ENCODE measurements around the gene PNMA8C.

Gene PNMA8C

GRCh38 chr19:46428239-46429135, at the start of gene PNMA8C:
PNMA8C (minus strand) TSS chr19:46428936; CDS start chr19:46428359, 577 bp downstream.
- DNase-seq: no peak

- DNase-seq: no peak
Observed at GRCh38 chr19:46475986-46476385, 47.2 kb upstream of the PNMA8C start.

- DNase-seq: no peak
Observed at GRCh38 chr19:46474211-46474610, 45.5 kb upstream of the PNMA8C start.

- DNase-seq: no peak
Observed at GRCh38 chr19:46472592-46472991, 43.9 kb upstream of the PNMA8C start.

GRCh38 chr19:46471811-46472543, 43.2 kb upstream of the PNMA8C start:
- DNase-seq: no peak

GRCh38 chr19:46471116-46471733, 42.5 kb upstream of the PNMA8C start, which contains the start of gene PNMA8A:
PNMA8A (minus strand) TSS chr19:46471563; CDS start chr19:46471035, 528 bp downstream.
- peak; percentile 88 for DNase-seq

GRCh38 chr19:46470376-46470775, 41.6 kb upstream of the PNMA8C start:
- DNase-seq: no peak

GRCh38 chr19:46469541-46470185, 40.9 kb upstream of the PNMA8C start:
- no peak for DNase-seq

GRCh38 chr19:46466536-46467196, 37.9 kb upstream of the PNMA8C start:
- DNase-seq: no peak

GRCh38 chr19:46463516-46463915, 34.8 kb upstream of the PNMA8C start:
- peak; percentile 65 for DNase-seq

GRCh38 chr19:46461537-46461936, 32.8 kb upstream of the PNMA8C start:
- DNase-seq: peak; percentile 86

- no peak for DNase-seq
Observed at GRCh38 chr19:46460981-46461380, 32.2 kb upstream of the PNMA8C start.

GRCh38 chr19:46460055-46460454, 31.3 kb upstream of the PNMA8C start:
- no peak for DNase-seq

GRCh38 chr19:46456930-46457329, 28.2 kb upstream of the PNMA8C start:
- DNase-seq: no peak

- DNase-seq: no peak
Observed at GRCh38 chr19:46454244-46454643, 25.5 kb upstream of the PNMA8C start.

GRCh38 chr19:46453661-46454060, 24.9 kb upstream of the PNMA8C start:
- DNase-seq: no peak

- DNase-seq: no peak
Observed at GRCh38 chr19:46452186-46452585, 23.4 kb upstream of the PNMA8C start.

GRCh38 chr19:46451352-46451751, 22.6 kb upstream of the PNMA8C start:
- DNase-seq: peak; percentile 69

GRCh38 chr19:46450737-46451136, 22.0 kb upstream of the PNMA8C start:
- DNase-seq: no peak

- DNase-seq: no peak
Observed at GRCh38 chr19:46449228-46449627, 20.5 kb upstream of the PNMA8C start.

- DNase-seq: no peak
Observed at GRCh38 chr19:46448601-46449000, 19.9 kb upstream of the PNMA8C start.

GRCh38 chr19:46447824-46448223, 19.1 kb upstream of the PNMA8C start:
- DNase-seq: no peak
